Esophagus (tissue), 2 donors: ENCODE data around the gene VWA3B. TPM values are rescaled to one million over a fixed set of nuclear protein-coding genes. Genes with fewer than 3 reads are reported as not detected.

Experiments
- H3K27ac ChIP-seq, 2 donors: one replicate each; pipeline ENCODE4 v1.5.1; 2013; ENCODE audit warnings: low read depth in 2 of 2, mild to moderate bottlenecking in 2 of 2, inconsistent platforms in 1 of 2, low read length in 1 of 2, moderate library complexity in 1 of 2
- H3K27me3 ChIP-seq, 2 donors: one replicate each; pipeline ENCODE4 v1.6.1; 2013; ENCODE audit warnings: low read length in 2 of 2, control low read depth in 1 of 2, mild to moderate bottlenecking in 1 of 2; ENCODE audit not compliant: insufficient read depth in 2 of 2, control insufficient read depth in 1 of 2
- H3K36me3 ChIP-seq, 2 donors: one replicate each; pipeline ENCODE4 v1.6.1; 2013; ENCODE audit warnings: low read length in 1 of 2; ENCODE audit not compliant: control insufficient read depth in 2 of 2, insufficient read depth in 2 of 2
- H3K4me1 ChIP-seq, 2 donors: one replicate each; pipeline ENCODE4 v1.6.1; 2013; ENCODE audit warnings: low read length in 1 of 2; ENCODE audit not compliant: control insufficient read depth in 2 of 2, insufficient read depth in 2 of 2
- H3K4me3 ChIP-seq, 2 donors: one replicate each; pipeline ENCODE4 v1.5.1; 2013; ENCODE audit warnings: low read length in 2 of 2, mild to moderate bottlenecking in 2 of 2, low read depth in 1 of 2, moderate library complexity in 1 of 2
- H3K9me3 ChIP-seq, 2 donors: one replicate each; pipeline ENCODE4 v1.6.1; 2013; ENCODE audit warnings: mild to moderate bottlenecking in 2 of 2, low read depth in 1 of 2, low read length in 1 of 2, moderate library complexity in 1 of 2; ENCODE audit not compliant: control insufficient read depth in 2 of 2, insufficient read depth in 1 of 2
- WGBS, 2 donors: extraction: QIAGEN DNeasy Blood & Tissue Kit; methylation state at CpG; one replicate each; pipeline ENCODE4 v1.1.7; 2013; 5-methylcytosine and 5-hydroxymethylcytosine counted together
- polyA plus RNA-seq, 2 donors: library from polyadenylated mRNA; stranded (reverse); fragments of 200-250 nt; gene quantifications; one replicate each; pipeline ENCODE4 v1.2.3, GENCODE V29; 2013
- donor health status: healthy with polysubstance abuse.
- donor health status: Bipolar disorder and iron deficiency.

Gene VWA3B
- polyA plus RNA-seq, 2 donors, result 0.01 to 0.02 TPM

- H3K4me1 ChIP-seq, result no peaks in the 10 kb centered on the region
- peaks cover 2 to 3% of the 10 kb centered on the region in 2 donors for H3K9me3 ChIP-seq
- H3K4me3 ChIP-seq, result no peak overlapping the region
- WGBS, 2 donors, result 77 to 78% methylated on average over 4 of the region's 4 CpGs
- H3K27me3 ChIP-seq, result no peaks in the 10 kb centered on the region
- H3K36me3 ChIP-seq, result no peaks in the 10 kb centered on the region
- no peak overlapping the region for H3K27ac ChIP-seq
Measured at GRCh38 chr2:98308532-98308931, 221.6 kb downstream of the VWA3B start.

- H3K27me3 ChIP-seq, result no peaks in the 10 kb centered on the region
- peaks cover 2 to 3% of the 10 kb centered on the region in 2 donors for H3K9me3 ChIP-seq
- no peaks in the 10 kb centered on the region for H3K36me3 ChIP-seq
- H3K4me3 ChIP-seq, result no peak overlapping the region
- H3K27ac ChIP-seq, result no peak overlapping the region
- WGBS, 2 donors, result 84 to 87% methylated on average over 11 of the region's 11 CpGs
- no peaks in the 10 kb centered on the region for H3K4me1 ChIP-seq
Measured at GRCh38 chr2:98309580-98309979, 222.6 kb downstream of the VWA3B start.

GRCh38 chr2:98310010-98310409 lies 223.0 kb downstream of the VWA3B start:
- Histone ChIP-seq H3K4me1 (no peaks in the 10 kb centered on the region), H3K9me3 (peaks cover 2 to 3% of the 10 kb centered on the region in 2 donors), H3K27me3 (no peaks in the 10 kb centered on the region), H3K27ac (no peak overlapping the region), H3K4me3 (no peak overlapping the region), H3K36me3 (no peaks in the 10 kb centered on the region)
- WGBS, 2 donors, result 70 to 72% methylated on average over 4 of the region's 4 CpGs

GRCh38 chr2:98311090-98311489 lies 224.1 kb downstream of the VWA3B start:
- Histone ChIP-seq H3K27me3 (no peaks in the 10 kb centered on the region), H3K27ac (no peak overlapping the region), H3K4me1 (no peaks in the 10 kb centered on the region), H3K4me3 (no peak overlapping the region), H3K36me3 (no peaks in the 10 kb centered on the region), H3K9me3 (peaks cover 2 to 3% of the 10 kb centered on the region in 2 donors)
- WGBS, 2 donors, result 76 to 82% methylated on average over 3 of the region's 3 CpGs

- WGBS, 2 donors, result 76 to 80% methylated on average over 33 of the region's 33 CpGs
- H3K27me3 ChIP-seq, result no peaks in the 10 kb centered on the region
- no peaks in the 10 kb centered on the region for H3K36me3 ChIP-seq
- H3K27ac ChIP-seq, result no peak overlapping the region
- H3K4me3 ChIP-seq, result no peak overlapping the region
- peaks cover 2 to 3% of the 10 kb centered on the region in 2 donors for H3K9me3 ChIP-seq
- H3K4me1 ChIP-seq, result no peaks in the 10 kb centered on the region
Measured at GRCh38 chr2:98311771-98312545, 225.0 kb downstream of the VWA3B start.

- Histone ChIP-seq H3K27ac (no peak overlapping the region), H3K27me3 (no peaks in the 10 kb centered on the region), H3K9me3 (peaks cover 2 to 3% of the 10 kb centered on the region in 2 donors), H3K4me3 (no peak overlapping the region), H3K36me3 (no peaks in the 10 kb centered on the region), H3K4me1 (no peaks in the 10 kb centered on the region)
- WGBS, 2 donors, result 77 to 85% methylated on average over 8 of the region's 8 CpGs
Measured at GRCh38 chr2:98313492-98314250, 226.7 kb downstream of the VWA3B start.

GRCh38 chr2:98314251-98314650 lies 227.3 kb downstream of the VWA3B start:
- Histone ChIP-seq H3K27me3 (no peaks in the 10 kb centered on the region), H3K4me1 (no peaks in the 10 kb centered on the region), H3K4me3 (no peak overlapping the region), H3K9me3 (peaks cover 2 to 3% of the 10 kb centered on the region in 2 donors), H3K36me3 (no peaks in the 10 kb centered on the region), H3K27ac (no peak overlapping the region)
- 82% methylated on average over 4 of the region's 4 CpGs for WGBS, 2 donors

GRCh38 chr2:98315957-98316356 lies 229.0 kb downstream of the VWA3B start:
- Histone ChIP-seq H3K36me3 (no peaks in the 10 kb centered on the region), H3K9me3 (peaks cover 5 to 9% of the 10 kb centered on the region in 2 donors), H3K4me1 (no peaks in the 10 kb centered on the region), H3K27me3 (no peaks in the 10 kb centered on the region), H3K4me3 (no peak overlapping the region), H3K27ac (no peak overlapping the region)
- WGBS, 2 donors, result 88% methylated on average over 2 of the region's 2 CpGs

- Histone ChIP-seq H3K27me3 (no peaks in the 10 kb centered on the region), H3K4me3 (no peak overlapping the region), H3K36me3 (no peaks in the 10 kb centered on the region), H3K27ac (no peak overlapping the region), H3K9me3 (peaks cover 4 to 9% of the 10 kb centered on the region in 2 donors), H3K4me1 (no peaks in the 10 kb centered on the region)
- WGBS, 2 donors, result 28 to 39% methylated on average over 3 of the region's 3 CpGs
Measured at GRCh38 chr2:98317214-98317613, 230.2 kb downstream of the VWA3B start.
